GM19099 (cell line): ENCODE results near the gene LARGE1.

Experiments used
- POLR2A ChIP-seq: IDR thresholded peaks from 3 replicates; pipeline ENCODE4 v1.6.1; 2011; ENCODE audit warnings: low read depth; ENCODE audit not compliant: insufficient read length; ENCODE audit errors: extremely low read depth

Gene LARGE1

GRCh38 chr22:33415401-33415800, 504.9 kb downstream of the LARGE1 start:
- no peak for TF ChIP-seq POLR2A

GRCh38 chr22:33409079-33409478, 511.2 kb downstream of the LARGE1 start:
- TF ChIP-seq POLR2A = no peak

- no peak for TF ChIP-seq POLR2A
These were observed 515.1 kb downstream of the LARGE1 start for GRCh38 chr22:33405194-33405593.

- TF ChIP-seq POLR2A = no peak
These were observed 515.6 kb downstream of the LARGE1 start for GRCh38 chr22:33404723-33405122.

- TF ChIP-seq POLR2A = no peak
These were observed 518.0 kb downstream of the LARGE1 start for GRCh38 chr22:33402325-33402724.

DNA sequence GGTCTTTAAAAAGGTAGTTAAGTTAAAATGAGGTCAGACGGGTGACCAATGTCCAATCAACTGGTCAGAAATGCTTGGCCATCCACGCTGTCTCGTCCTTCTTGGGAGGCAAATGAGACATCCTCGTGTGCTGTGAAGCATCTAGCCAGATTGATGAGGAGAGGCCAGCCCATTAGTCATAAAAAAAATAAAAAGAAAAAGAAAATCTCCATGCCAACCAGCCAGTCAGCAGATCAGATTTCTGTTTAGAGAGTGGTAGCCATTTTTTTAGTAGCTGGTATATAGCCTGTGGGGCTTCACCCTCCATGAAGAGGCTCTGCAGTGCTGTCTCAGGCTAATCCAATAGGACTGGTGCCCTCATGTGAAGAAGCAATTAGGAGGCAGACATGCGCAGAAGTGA, 519.0 kb downstream of the LARGE1 start:
- no peak for TF ChIP-seq POLR2A

DNA sequence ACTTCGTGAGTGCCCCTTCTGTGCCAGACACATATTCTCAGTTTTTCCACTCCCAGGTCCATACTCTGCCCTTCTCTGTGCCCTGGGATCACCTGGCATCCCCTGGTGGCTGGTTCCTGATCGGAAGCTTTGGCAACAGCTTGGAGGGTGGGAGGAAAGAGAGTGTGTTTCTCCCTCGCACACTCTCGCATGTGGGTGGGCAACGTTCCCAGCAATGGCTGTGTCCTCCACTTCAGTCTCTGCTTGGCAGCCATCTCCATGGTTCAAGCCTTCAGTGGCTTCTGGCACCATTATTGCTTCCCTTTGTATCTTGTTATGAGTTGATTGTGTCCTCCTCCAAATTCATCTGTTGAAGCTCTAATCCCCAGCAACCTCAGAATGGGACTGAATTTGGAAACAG, 519.4 kb downstream of the LARGE1 start:
- no peak for TF ChIP-seq POLR2A

- no peak for TF ChIP-seq POLR2A
These were observed 520.0 kb downstream of the LARGE1 start for GRCh38 chr22:33400061-33400840.

- TF ChIP-seq POLR2A = no peak
These were observed 522.8 kb downstream of the LARGE1 start for GRCh38 chr22:33397381-33397907.

DNA sequence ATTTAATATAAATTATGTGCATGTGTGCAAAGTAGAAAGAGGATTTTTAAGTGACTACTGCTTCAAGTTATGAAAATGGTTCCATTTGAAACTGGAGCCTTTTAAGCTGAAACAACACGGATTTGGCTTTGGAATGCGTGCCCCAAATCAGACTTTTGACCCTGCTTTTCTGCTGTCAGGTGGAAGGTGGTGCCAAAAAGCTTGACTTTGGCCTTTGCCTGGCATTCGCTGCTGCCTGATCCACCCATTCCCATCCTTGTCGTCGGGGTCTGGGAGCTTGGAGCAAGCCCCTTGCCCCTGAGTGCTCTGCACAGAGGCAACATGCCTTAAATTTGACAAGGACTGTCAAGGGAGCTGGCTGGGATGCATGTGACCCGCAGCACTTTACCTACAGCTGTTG, 526.8 kb downstream of the LARGE1 start:
- TF ChIP-seq POLR2A = no peak

DNA sequence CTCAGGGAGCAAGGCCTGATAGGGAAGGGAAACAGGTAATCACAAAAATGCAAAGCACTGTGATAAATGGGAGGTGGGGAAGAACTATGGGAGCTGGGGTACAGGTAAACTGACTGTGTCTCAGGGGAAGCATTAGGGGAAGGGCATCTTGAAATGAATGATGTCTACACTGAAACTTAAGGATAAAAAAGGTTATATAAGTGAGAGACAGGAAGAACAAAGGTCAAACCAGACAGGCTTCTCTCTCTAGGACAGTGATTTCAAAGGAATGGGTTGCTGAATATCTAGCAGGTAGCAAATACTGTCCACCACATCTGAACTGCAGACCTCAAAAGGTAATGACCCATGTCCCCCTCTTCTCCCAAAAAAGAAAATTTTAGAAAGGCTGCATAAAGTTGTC, 529.0 kb downstream of the LARGE1 start:
- no peak for TF ChIP-seq POLR2A

- no peak for TF ChIP-seq POLR2A
These were observed 530.3 kb downstream of the LARGE1 start for GRCh38 chr22:33389936-33390335.

DNA sequence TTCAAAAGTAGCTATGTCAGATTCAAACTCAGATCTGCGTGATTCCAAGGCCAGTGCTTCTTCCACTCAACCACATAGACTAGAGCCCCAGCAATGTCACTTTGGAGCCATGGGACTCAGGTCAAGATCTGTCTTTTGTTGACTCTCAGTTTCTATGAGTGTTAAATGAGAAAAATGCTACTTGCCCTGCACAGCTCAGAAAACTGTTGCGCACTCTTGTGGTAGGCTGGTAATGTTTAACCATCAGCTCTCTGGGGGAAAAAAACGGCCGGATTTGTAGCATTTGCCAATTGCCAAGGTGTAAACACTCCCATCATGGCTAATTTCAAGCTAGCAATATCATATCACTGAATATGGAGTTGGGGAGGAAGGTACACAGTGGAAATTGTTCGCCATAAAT, 534.0 kb downstream of the LARGE1 start:
- TF ChIP-seq POLR2A = no peak

- TF ChIP-seq POLR2A = no peak
These were observed 534.7 kb downstream of the LARGE1 start for GRCh38 chr22:33385611-33386010.

DNA sequence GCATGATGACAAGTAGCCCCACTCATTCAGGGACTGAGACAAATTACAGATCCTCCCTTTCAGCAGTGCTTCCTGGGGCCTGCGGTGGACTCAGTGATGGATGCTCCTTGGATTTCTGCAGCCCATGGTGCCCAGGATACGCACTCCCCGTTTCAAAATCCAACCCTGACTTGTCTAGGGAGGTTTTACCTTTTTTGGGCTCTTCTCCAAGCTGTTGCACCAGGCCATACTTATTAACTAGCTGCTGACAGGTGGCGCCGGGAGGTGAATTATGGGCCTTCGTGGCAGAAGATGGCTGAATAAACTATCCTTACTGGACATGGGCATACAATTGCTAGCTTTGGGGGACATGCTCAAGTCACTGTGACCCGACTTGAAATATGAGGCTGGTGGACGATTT, 537.8 kb downstream of the LARGE1 start:
- no peak for TF ChIP-seq POLR2A

DNA sequence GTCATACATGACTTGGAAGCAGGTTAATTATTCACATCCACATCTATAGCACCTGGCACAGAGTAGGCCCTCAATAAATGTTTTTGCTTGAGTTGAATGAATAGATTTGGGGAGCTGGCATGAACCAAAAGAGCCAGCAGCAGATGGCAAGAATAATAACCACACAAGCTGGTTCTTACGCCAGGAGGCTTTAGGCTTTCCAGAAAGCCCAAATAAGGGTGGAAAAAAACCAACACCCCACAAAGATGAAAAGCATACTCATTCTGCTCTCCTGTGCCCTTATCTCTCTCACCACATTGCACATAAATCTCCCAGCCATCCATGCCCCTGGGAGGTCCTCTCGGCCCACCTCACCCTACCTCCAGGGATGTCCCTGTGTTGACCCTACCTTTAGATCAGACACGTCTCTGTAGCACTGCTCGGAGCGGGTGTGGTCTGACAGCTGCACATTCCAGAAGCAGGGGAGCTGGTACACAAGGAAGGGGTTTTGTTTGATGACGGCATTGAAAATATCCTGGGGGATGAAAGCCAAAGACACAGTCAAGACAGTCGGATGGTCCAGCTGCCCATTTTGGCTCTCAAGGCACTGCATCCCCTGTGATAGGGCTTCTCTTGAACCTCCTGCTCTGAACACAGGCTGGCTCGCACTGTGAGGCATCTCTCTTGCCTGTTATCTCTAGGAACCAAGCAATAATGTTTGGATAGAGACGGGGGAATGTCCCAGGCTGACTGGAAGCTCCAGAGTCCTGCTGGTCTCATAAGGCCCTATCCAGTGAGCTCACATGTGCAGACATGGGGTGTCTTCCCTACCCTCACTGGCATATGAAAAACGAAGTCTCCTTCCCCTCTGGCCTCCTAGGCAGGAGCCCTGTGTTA, 538.5 kb downstream of the LARGE1 start:
- no peak for TF ChIP-seq POLR2A

- TF ChIP-seq POLR2A = no peak
These were observed 539.3 kb downstream of the LARGE1 start for GRCh38 chr22:33380789-33381530.
